Measurements from ENCODE around the gene ROBO1. TPM values are rescaled to one million over a fixed set of nuclear protein-coding genes. Genes with fewer than 3 reads are reported as not detected.

Gene ROBO1
- total RNA-seq, 4 donors from 2014 or later: 25.0 to 42.6 (median 35.7) TPM

- no peaks in the 10 kb centered on the region for H3K9me3 ChIP-seq
- 42 to 51% methylated on average over 3 of the region's 3 CpGs for WGBS, 2 donors
- no peak overlapping the region for H3K27ac ChIP-seq
- no peak for DNase-seq
- H3K27me3 ChIP-seq: no peaks in the 10 kb centered on the region
- H3K4me1 ChIP-seq: no peaks in the 10 kb centered on the region
- H3K36me3 ChIP-seq: no peaks in the 10 kb centered on the region
- intact Hi-C loops (cut with DNase I): no loop called here
- no peak overlapping the region for H3K4me3 ChIP-seq
- no peak for TF ChIP-seq POLR2A (IDR thresholded peaks at IDR 0.05)
- TF ChIP-seq CTCF (IDR thresholded peaks at IDR 0.05): no peak
Measured at GRCh38 chr3:79661896-79662295, 105.9 kb downstream of the ROBO1 start.

GRCh38 chr3:79657076-79657475 is 110.7 kb downstream of the ROBO1 start:
- Histone ChIP-seq H3K9me3 (no peaks in the 10 kb centered on the region), H3K27ac (no peak overlapping the region), H3K4me3 (no peak overlapping the region), H3K27me3 (no peaks in the 10 kb centered on the region), H3K36me3 (no peaks in the 10 kb centered on the region), H3K4me1 (no peaks in the 10 kb centered on the region)
- TF ChIP-seq CTCF (IDR thresholded peaks at IDR 0.05): no peak
- no peak for DNase-seq
- intact Hi-C loops (cut with DNase I): no loop called here

GRCh38 chr3:79654019-79654418 is 113.8 kb downstream of the ROBO1 start:
- H3K9me3 ChIP-seq: no peaks in the 10 kb centered on the region
- whole genome bisulfite sequencing, 2 donors: 45 to 49% methylated on average over 3 of the region's 3 CpGs
- no peaks in the 10 kb centered on the region for H3K4me1 ChIP-seq
- DNase-seq: no peak
- no peaks in the 10 kb centered on the region for H3K36me3 ChIP-seq
- intact Hi-C loops (cut with DNase I): no loop called here
- H3K4me3 ChIP-seq: no peak overlapping the region
- no peak for TF ChIP-seq CTCF (IDR thresholded peaks at IDR 0.05)
- no peak overlapping the region for H3K27ac ChIP-seq
- H3K27me3 ChIP-seq: no peaks in the 10 kb centered on the region

GRCh38 chr3:79653266-79653830 is 114.5 kb downstream of the ROBO1 start:
- Histone ChIP-seq H3K27me3 (no peaks in the 10 kb centered on the region), H3K36me3 (no peaks in the 10 kb centered on the region), H3K9me3 (no peaks in the 10 kb centered on the region), H3K4me3 (no peak overlapping the region), H3K27ac (no peak overlapping the region), H3K4me1 (no peaks in the 10 kb centered on the region)
- WGBS, 2 donors: 64 to 72% methylated on average over 4 of the region's 4 CpGs
- TF ChIP-seq POLR2A (IDR thresholded peaks at IDR 0.05) (no peak), CTCF (IDR thresholded peaks at IDR 0.05) (no peak)
- intact Hi-C loops (cut with DNase I): no loop called here
- no peak for DNase-seq

- H3K36me3 ChIP-seq: no peaks in the 10 kb centered on the region
- DNase-seq: no peak
- intact Hi-C loops (cut with DNase I): no loop called here
- no peaks in the 10 kb centered on the region for H3K4me1 ChIP-seq
- TF ChIP-seq CTCF (IDR thresholded peaks at IDR 0.05): no peak
- no peak for TF ChIP-seq POLR2A (IDR thresholded peaks at IDR 0.05)
- no peak overlapping the region for H3K4me3 ChIP-seq
- no peak overlapping the region for H3K27ac ChIP-seq
- no peaks in the 10 kb centered on the region for H3K27me3 ChIP-seq
- H3K9me3 ChIP-seq: no peaks in the 10 kb centered on the region
- 41 to 45% methylated on average over 7 of the region's 7 CpGs for WGBS, 2 donors
Measured at GRCh38 chr3:79651536-79652065, 116.2 kb downstream of the ROBO1 start.
